HepG2 (cell line): ENCODE data around the gene LSM10. TPM values are rescaled to one million over a fixed set of nuclear protein-coding genes. Genes with fewer than 3 reads are reported as not detected.

Experiments
- FOSL2 ChIP-seq: sonication (generic); formaldehyde crosslinking; IDR thresholded peaks from 2 replicates; pipeline ENCODE4 v1.4.0; 2020; ENCODE audit warnings: missing genetic modification reagents
- FOXA3 ChIP-seq: IDR thresholded peaks from 2 replicates; pipeline ENCODE4 v1.6.1; 2016; ENCODE audit warnings: missing genetic modification reagents, missing compliant biosample characterization
- HES4 ChIP-seq: sonication (generic); formaldehyde crosslinking; IDR thresholded peaks from 2 replicates; pipeline ENCODE4 v1.9.0; 2021; ENCODE audit warnings: mild to moderate bottlenecking, missing genetic modification reagents, borderline replicate concordance
- HMGXB3 ChIP-seq: sonication (generic); formaldehyde crosslinking; IDR thresholded peaks from 2 replicates; pipeline ENCODE4 v1.4.0; 2020; ENCODE audit warnings: missing genetic modification reagents, borderline replicate concordance
- HNRNPLL ChIP-seq: fragments of 200-400 bp; formaldehyde crosslinking; IDR thresholded peaks from 2 replicates; pipeline ENCODE4 v1.6.1; 2017; ENCODE audit warnings: mild to moderate bottlenecking, low read depth, low read length; ENCODE audit not compliant: poor library complexity, severe bottlenecking
- HOXA3 ChIP-seq: sonication (generic); formaldehyde crosslinking; IDR thresholded peaks from 2 replicates; pipeline ENCODE4 v1.5.0; 2020; ENCODE audit warnings: missing genetic modification reagents
- JARID2 ChIP-seq: sonication (generic); formaldehyde crosslinking; IDR thresholded peaks from 2 replicates; pipeline ENCODE4 v1.8.1; 2023; ENCODE audit warnings: missing genetic modification reagents, inconsistent platforms; ENCODE audit not compliant: insufficient replicate concordance
- KLF9 ChIP-seq: IDR thresholded peaks from 2 replicates; pipeline ENCODE4 v1.6.1; 2016; ENCODE audit warnings: low read depth
- MBNL3 ChIP-seq: fragments of 250-450 bp; sonication (Bioruptor Pico); conservative IDR thresholded peaks from 2 replicates; pipeline ENCODE4 v1.8.0; 2022; ENCODE audit warnings: mild to moderate bottlenecking, inconsistent platforms
- PRPF4 ChIP-seq: fragments of 200-400 bp; formaldehyde crosslinking; IDR thresholded peaks from 2 replicates; pipeline ENCODE4 v1.6.1; 2016; ENCODE audit warnings: low read length, low read depth; ENCODE audit not compliant: poor library complexity, severe bottlenecking
- PTBP1 ChIP-seq: fragments of 200-400 bp; formaldehyde crosslinking; IDR thresholded peaks from 2 replicates; pipeline ENCODE4 v1.6.1; 2018; ENCODE audit warnings: low read length, low read depth; ENCODE audit not compliant: poor library complexity, severe bottlenecking
- REXO4 ChIP-seq: sonication (generic); formaldehyde crosslinking; IDR thresholded peaks from 2 replicates; pipeline ENCODE4 v1.8.0; 2022; ENCODE audit warnings: missing genetic modification reagents, mild to moderate bottlenecking, borderline replicate concordance
- ZNF234 ChIP-seq: sonication (generic); formaldehyde crosslinking; conservative IDR thresholded peaks from 2 replicates; pipeline ENCODE4 v1.5.1; 2020; ENCODE audit warnings: mild to moderate bottlenecking, missing genetic modification reagents
- ZNF33B ChIP-seq: sonication (generic); formaldehyde crosslinking; IDR thresholded peaks from 2 replicates; pipeline ENCODE4 v1.5.1; 2020; ENCODE audit warnings: mild to moderate bottlenecking, missing genetic modification reagents
- ZNF619 ChIP-seq: sonication (generic); formaldehyde crosslinking; IDR thresholded peaks from 2 replicates; pipeline ENCODE4 v1.4.0; 2020; ENCODE audit warnings: mild to moderate bottlenecking, missing genetic modification reagents
- polyA plus RNA-seq, 8 experiments: library from polyadenylated mRNA; depleted of rRNA in 3 of 8; stranded (reverse) in 7 of 8; unstranded in 1 of 8; fragments of >200 nt; fragmentation: Illumina TruSeq in 4 of 8; extraction: Trizol in 4 of 8; gene quantifications; 2 replicates each; pipeline versions ENCODE4 v1.2.1 to v1.2.3, GENCODE V29; 2011 to 2016; ENCODE audit warnings: low read depth in 4 of 8, missing spikeins in 1 of 8, mixed read lengths in 1 of 8; ENCODE audit not compliant: insufficient read depth in 1 of 8
- total RNA-seq, 5 experiments: library from RNA; depleted of rRNA; stranded (reverse); fragments of >200 nt; fragmentation: Illumina TruSeq; extraction: Trizol; gene quantifications; 2 replicates each; pipeline ENCODE4 v1.2.3, GENCODE V29; 2016; ENCODE audit warnings: low read depth in 1 of 5
- TF ChIP-seq, protein P1 (sequence below): sonication (generic); formaldehyde crosslinking; IDR thresholded peaks from 2 replicates; pipeline ENCODE4 v1.8.0; 2022; ENCODE audit warnings: mild to moderate bottlenecking, missing genetic modification reagents
- TF ChIP-seq, protein P2 (sequence below): sonication (generic); formaldehyde crosslinking; IDR thresholded peaks from 2 replicates; pipeline ENCODE4 v1.5.0; 2020; ENCODE audit warnings: mild to moderate bottlenecking, missing genetic modification reagents
- TF ChIP-seq, protein P3 (sequence below): sonication (generic); formaldehyde crosslinking; IDR thresholded peaks from 2 replicates; pipeline ENCODE4 v1.4.0; 2020; ENCODE audit warnings: missing genetic modification reagents, mild to moderate bottlenecking, borderline replicate concordance

The LSM10 gene
- total and polyA plus RNA-seq, 2 of the 13 experiments (the other 11 are each of a cell fraction or from before 2014, with no cell fraction given) = 14.0 to 52.0 TPM

DNA sequence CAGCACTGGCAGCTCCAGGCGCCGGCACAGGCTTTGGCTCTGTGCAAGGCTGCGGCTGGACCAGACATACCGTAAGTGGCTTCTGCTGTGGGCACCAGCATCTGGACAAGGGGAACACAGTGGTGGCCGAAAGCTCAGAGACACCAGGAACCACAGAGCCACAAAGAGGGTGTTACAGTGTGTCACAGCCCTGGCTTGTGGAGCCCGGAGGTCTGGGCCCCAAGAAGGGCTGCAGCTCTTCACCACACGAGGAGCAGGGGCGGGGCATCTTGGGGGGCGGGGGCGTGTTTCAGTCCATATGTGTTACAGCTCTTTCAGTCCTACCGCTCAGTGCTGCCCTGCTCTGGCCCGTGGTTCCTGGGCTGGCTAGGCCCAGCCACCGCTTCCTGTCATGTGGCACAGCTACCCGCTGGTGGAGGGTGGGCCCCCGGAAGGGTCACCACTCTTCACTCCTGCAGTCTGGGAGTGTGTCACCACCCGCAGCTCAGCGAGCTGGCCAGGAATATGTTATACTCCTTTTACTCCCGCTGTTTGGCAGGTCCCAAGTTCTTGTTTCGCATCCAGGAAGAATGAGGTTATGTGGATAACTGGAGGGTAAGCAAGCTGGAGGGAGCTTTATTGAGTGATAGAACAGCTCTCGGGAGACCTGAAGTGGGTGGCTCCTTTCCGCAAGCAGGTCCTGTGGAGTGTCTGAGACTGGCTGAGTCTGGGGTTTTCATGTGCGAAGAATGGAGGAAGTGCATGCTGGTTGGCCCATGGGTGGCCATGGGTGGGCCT lies 3.3 kb upstream of the LSM10 start (continued):
- TF ChIP-seq HNRNPLL (peak; percentile 13), FOSL2 (peak; percentile 57), FOXA3 (CRISPR knock-in tag) (peak; percentile 50), PTBP1 (no peak), PRPF4 (no peak), JARID2 (CRISPR knock-in tag) (no peak), ZNF234 (no peak), KLF9 (CRISPR knock-in tag) (no peak), REXO4 (CRISPR knock-in tag) (no peak), HES4 (CRISPR knock-in tag) (no peak), MBNL3 (CRISPR knock-in tag) (no peak), HOXA3 (peak; percentile 79), ZNF33B (CRISPR knock-in tag) (peak; percentile 66; the same call in 1 of the 2 replicates), HMGXB3 (0 out of 2 replicates have a peak, but pooled peaks have one; percentile 30), ZNF619 (no peak; the same call in 1 of the 2 replicates)
- TF ChIP-seq, protein P1, sequence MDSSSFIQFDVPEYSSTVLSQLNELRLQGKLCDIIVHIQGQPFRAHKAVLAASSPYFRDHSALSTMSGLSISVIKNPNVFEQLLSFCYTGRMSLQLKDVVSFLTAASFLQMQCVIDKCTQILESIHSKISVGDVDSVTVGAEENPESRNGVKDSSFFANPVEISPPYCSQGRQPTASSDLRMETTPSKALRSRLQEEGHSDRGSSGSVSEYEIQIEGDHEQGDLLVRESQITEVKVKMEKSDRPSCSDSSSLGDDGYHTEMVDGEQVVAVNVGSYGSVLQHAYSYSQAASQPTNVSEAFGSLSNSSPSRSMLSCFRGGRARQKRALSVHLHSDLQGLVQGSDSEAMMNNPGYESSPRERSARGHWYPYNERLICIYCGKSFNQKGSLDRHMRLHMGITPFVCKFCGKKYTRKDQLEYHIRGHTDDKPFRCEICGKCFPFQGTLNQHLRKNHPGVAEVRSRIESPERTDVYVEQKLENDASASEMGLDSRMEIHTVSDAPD (CRISPR knock-in tag) = no peak; the same call in none of the 2 replicates
- TF ChIP-seq, protein P2, sequence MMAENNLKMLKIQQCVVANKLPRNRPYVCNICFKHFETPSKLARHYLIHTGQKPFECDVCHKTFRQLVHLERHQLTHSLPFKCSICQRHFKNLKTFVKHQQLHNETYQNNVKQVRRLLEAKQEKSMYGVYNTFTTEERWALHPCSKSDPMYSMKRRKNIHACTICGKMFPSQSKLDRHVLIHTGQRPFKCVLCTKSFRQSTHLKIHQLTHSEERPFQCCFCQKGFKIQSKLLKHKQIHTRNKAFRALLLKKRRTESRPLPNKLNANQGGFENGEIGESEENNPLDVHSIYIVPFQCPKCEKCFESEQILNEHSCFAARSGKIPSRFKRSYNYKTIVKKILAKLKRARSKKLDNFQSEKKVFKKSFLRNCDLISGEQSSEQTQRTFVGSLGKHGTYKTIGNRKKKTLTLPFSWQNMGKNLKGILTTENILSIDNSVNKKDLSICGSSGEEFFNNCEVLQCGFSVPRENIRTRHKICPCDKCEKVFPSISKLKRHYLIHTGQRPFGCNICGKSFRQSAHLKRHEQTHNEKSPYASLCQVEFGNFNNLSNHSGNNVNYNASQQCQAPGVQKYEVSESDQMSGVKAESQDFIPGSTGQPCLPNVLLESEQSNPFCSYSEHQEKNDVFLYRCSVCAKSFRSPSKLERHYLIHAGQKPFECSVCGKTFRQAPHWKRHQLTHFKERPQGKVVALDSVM (CRISPR knock-in tag) = peak; percentile 9
- TF ChIP-seq, protein P3, sequence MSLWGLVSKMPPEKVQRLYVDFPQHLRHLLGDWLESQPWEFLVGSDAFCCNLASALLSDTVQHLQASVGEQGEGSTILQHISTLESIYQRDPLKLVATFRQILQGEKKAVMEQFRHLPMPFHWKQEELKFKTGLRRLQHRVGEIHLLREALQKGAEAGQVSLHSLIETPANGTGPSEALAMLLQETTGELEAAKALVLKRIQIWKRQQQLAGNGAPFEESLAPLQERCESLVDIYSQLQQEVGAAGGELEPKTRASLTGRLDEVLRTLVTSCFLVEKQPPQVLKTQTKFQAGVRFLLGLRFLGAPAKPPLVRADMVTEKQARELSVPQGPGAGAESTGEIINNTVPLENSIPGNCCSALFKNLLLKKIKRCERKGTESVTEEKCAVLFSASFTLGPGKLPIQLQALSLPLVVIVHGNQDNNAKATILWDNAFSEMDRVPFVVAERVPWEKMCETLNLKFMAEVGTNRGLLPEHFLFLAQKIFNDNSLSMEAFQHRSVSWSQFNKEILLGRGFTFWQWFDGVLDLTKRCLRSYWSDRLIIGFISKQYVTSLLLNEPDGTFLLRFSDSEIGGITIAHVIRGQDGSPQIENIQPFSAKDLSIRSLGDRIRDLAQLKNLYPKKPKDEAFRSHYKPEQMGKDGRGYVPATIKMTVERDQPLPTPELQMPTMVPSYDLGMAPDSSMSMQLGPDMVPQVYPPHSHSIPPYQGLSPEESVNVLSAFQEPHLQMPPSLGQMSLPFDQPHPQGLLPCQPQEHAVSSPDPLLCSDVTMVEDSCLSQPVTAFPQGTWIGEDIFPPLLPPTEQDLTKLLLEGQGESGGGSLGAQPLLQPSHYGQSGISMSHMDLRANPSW (CRISPR knock-in tag) = 0 out of 2 replicates have a peak, but pooled peaks have one; percentile 46
